CD4-positive, alpha-beta T cell treated with Interleukin-1 beta for 1 hour (primary cell): ENCODE results near the gene SBNO2.

ENCODE experiments used
- DNase-seq, 2 donors: peaks; one replicate each; pipeline ENCODE4 v3.0.0-alpha.2; 2020 to 2022

Gene SBNO2

GRCh38 chr19:1068009-1069001, 105.8 kb downstream of the SBNO2 start:
- DNase-seq: peak; percentile 79 to 81

- DNase-seq: peak in 1 of 2 donors; percentile 82
Observed at GRCh38 chr19:1067341-1067957, 106.6 kb downstream of the SBNO2 start.

GRCh38 chr19:1066748-1067340, 107.2 kb downstream of the SBNO2 start, which contains the start of gene ARHGAP45:
TSS of gene ARHGAP45 (plus strand) at chr19:1067167. CDS start at chr19:1067406, 239 bp downstream.
- peak; percentile 88 to 89 for DNase-seq

GRCh38 chr19:1066251-1066747, 107.8 kb downstream of the SBNO2 start:
- no peak for DNase-seq

GRCh38 chr19:1065606-1066109, 108.4 kb downstream of the SBNO2 start:
- DNase-seq: no peak

- DNase-seq: peak; percentile 74 to 78
Observed at GRCh38 chr19:1064661-1065605, 109.1 kb downstream of the SBNO2 start.

- DNase-seq: no peak
Observed at GRCh38 chr19:1063909-1064660, 110.0 kb downstream of the SBNO2 start.

GRCh38 chr19:1063030-1063908, 110.8 kb downstream of the SBNO2 start:
- peak; percentile 74 to 82 for DNase-seq

- DNase-seq: no peak
Observed at GRCh38 chr19:1062387-1063029, 111.6 kb downstream of the SBNO2 start.

- DNase-seq: no peak
Observed at GRCh38 chr19:1061987-1062386, 112.1 kb downstream of the SBNO2 start.

GRCh38 chr19:1060689-1061088, 113.4 kb downstream of the SBNO2 start:
- no peak for DNase-seq

GRCh38 chr19:1058112-1058511, 116.0 kb downstream of the SBNO2 start:
- no peak for DNase-seq
